Measurements from ENCODE around the gene CSTF2T.

CSTF2T gene

DNA sequence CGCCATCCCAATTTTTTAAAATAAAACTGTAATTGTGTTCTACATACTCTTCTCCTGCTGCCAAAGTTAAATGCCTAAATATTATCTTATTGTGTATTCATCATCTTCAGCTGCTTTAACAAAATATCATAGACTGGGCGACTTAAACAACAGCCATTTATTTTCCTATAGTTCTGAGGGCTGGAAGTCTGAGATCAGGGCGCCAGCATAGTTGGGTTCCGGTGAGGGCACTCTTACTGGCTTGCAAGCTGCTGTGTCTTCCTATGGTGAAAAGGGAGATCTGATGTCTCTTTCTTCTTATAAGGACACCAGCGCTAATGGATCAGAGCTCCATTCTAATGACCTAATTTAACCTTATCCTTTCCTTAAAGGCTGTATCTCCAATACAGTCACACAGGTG lies 30.4 kb downstream of the CSTF2T start:
- no peaks in the 10 kb centered on the region for H3K4me1 ChIP-seq (ENCODE audit: control insufficient read depth, insufficient read depth, low read length)
- no peak overlapping the region for H3K4me3 ChIP-seq (ENCODE audit: low read depth, low read length)
- H3K9me3 ChIP-seq (ENCODE audit: control insufficient read depth, insufficient read depth, low read depth, low read length) = peaks cover 7% of the 10 kb centered on the region; the same call in 1 of the 2 replicates
- no peak overlapping the region for H3K27ac ChIP-seq (ENCODE audit: low read depth, low read length)
- no peak overlapping the region for H3K9ac ChIP-seq (ENCODE audit: low read length)
- no peaks in the 10 kb centered on the region for H3K27me3 ChIP-seq (ENCODE audit: control insufficient read depth, insufficient read depth, low read length)
- no peaks in the 10 kb centered on the region for H3K36me3 ChIP-seq (ENCODE audit: control insufficient read depth, insufficient read depth, low read length)

DNA sequence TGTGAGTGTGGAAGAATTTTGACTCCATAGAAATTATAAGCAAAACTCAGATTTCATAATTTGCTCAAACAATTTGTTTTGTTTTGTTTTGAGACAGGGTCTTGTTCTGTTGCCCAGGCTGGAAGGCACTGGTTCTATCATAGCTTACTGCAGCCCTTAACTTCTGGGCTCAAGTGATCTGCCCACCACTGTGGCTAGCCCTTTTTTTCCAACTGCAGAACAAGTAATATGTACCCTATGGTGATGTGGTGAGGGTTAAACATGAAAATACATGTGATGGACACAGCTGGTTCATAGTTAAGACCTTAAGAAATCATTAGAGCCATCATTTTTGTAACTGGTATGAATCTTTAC lies 31.1 kb downstream of the CSTF2T start:
- H3K9ac ChIP-seq (ENCODE audit: low read length) = no peak overlapping the region
- no peak overlapping the region for H3K27ac ChIP-seq (ENCODE audit: low read depth, low read length)
- H3K4me3 ChIP-seq (ENCODE audit: low read depth, low read length) = no peak overlapping the region
- H3K9me3 ChIP-seq (ENCODE audit: control insufficient read depth, insufficient read depth, low read depth, low read length) = peaks cover 7% of the 10 kb centered on the region; the same call in 1 of the 2 replicates
- H3K36me3 ChIP-seq (ENCODE audit: control insufficient read depth, insufficient read depth, low read length) = no peaks in the 10 kb centered on the region
- no peaks in the 10 kb centered on the region for H3K27me3 ChIP-seq (ENCODE audit: control insufficient read depth, insufficient read depth, low read length)
- no peaks in the 10 kb centered on the region for H3K4me1 ChIP-seq (ENCODE audit: control insufficient read depth, insufficient read depth, low read length)

DNA sequence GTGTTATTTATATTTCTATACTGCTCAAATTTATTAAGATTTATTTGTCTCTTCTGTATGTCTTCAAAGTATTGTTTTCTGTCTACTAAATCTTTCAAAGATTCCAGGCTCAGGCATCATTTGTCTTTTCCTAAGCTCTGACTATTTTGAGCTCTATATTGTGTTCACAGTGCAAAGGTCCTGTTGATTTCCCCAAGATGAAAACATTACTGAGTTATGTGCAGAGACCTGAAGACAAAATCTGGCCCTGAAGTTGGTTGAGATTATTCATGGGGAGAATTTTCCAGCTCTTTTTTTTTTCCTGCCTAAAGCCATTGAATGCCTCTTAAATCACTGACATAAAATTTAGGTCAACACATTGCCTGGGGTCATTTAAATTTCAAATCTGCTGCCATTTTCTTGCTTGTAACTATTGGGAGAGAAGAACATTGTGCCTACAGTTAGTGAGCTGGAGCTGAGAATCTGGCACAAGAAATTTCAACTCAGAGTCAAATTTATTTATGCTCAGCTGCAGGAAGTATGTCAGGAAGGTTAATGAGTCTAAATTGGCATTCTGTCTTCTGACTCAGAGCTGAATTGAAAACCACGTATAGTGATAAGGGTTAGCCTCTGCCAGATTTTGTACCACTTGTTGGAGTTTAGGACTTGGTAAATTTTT lies 31.6 kb downstream of the CSTF2T start:
- Histone ChIP-seq H3K4me3 (ENCODE audit: low read depth, low read length) (no peak overlapping the region), H3K36me3 (ENCODE audit: control insufficient read depth, insufficient read depth, low read length) (no peaks in the 10 kb centered on the region), H3K9me3 (ENCODE audit: control insufficient read depth, insufficient read depth, low read depth, low read length) (peaks cover 7% of the 10 kb centered on the region; the same call in 1 of the 2 replicates), H3K27me3 (ENCODE audit: control insufficient read depth, insufficient read depth, low read length) (no peaks in the 10 kb centered on the region), H3K9ac (ENCODE audit: low read length) (no peak overlapping the region), H3K27ac (ENCODE audit: low read depth, low read length) (no peak overlapping the region), H3K4me1 (ENCODE audit: control insufficient read depth, insufficient read depth, low read length) (no peaks in the 10 kb centered on the region)

DNA sequence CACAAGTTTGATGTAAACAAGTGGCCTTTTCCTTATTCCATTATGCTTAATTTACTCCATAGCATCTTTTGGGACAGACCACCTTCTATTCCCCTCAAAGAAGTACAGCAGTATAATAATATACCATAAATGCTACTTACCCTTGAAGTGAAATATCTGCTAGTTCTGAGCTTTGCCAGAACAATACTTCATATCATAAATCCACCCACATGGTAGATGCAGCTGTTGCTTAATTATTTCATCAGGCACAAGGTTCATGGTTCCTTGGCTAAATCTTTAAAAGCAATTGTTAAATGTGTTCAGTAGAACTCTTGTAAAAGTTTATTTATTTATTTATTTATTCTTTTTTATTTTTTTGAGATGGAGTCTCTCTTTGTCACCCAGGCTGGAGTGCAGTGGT lies 32.9 kb downstream of the CSTF2T start:
- Histone ChIP-seq H3K27ac (ENCODE audit: low read depth, low read length) (no peak overlapping the region), H3K9ac (ENCODE audit: low read length) (no peak overlapping the region), H3K36me3 (ENCODE audit: control insufficient read depth, insufficient read depth, low read length) (no peaks in the 10 kb centered on the region), H3K27me3 (ENCODE audit: control insufficient read depth, insufficient read depth, low read length) (no peaks in the 10 kb centered on the region), H3K9me3 (ENCODE audit: control insufficient read depth, insufficient read depth, low read depth, low read length) (no peaks in the 10 kb centered on the region), H3K4me1 (ENCODE audit: control insufficient read depth, insufficient read depth, low read length) (no peaks in the 10 kb centered on the region), H3K4me3 (ENCODE audit: low read depth, low read length) (no peak overlapping the region)

DNA sequence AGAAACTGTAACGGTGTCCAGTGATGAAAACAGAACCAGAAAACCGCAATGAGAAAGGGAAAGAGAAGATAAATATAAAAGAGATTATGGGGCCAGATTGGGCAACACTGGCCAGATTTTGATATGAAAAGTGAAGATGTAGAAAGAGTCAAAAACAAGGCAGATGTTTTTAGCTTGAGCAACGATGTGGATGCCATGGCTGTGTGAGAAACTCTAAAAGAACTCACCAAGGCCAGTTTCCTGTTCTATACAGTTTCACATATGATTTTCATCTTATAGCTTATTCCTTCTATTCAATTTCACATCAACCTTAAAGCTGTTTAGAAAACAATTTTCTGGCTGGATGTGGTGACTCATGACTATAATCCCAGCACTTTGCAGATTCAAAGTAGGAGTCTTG lies 36.3 kb downstream of the CSTF2T start:
- Histone ChIP-seq H3K9ac (ENCODE audit: low read length) (no peak overlapping the region), H3K4me3 (ENCODE audit: low read depth, low read length) (no peak overlapping the region), H3K27ac (ENCODE audit: low read depth, low read length) (no peak overlapping the region), H3K9me3 (ENCODE audit: control insufficient read depth, insufficient read depth, low read depth, low read length) (no peaks in the 10 kb centered on the region), H3K4me1 (ENCODE audit: control insufficient read depth, insufficient read depth, low read length) (no peaks in the 10 kb centered on the region), H3K36me3 (ENCODE audit: control insufficient read depth, insufficient read depth, low read length) (no peaks in the 10 kb centered on the region), H3K27me3 (ENCODE audit: control insufficient read depth, insufficient read depth, low read length) (no peaks in the 10 kb centered on the region)

DNA sequence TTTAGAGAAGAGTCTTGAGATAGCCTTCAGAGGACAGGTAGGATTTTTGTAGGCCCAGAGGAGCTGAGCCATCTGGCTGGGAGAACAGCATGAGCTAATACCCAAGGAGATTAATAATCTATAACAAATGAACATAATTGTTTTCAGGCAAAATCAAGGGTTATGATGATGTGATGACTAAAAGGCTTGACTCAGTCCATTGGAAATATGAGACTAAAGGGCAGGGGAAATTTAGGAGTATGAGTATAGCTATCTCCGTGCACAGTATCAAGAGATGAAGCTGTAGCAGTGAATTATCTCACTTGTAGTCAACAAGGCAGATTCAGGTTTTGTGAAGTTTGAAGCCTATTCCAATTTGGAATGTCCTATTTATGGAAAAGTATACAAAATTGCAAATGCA lies 40.1 kb downstream of the CSTF2T start:
- no peaks in the 10 kb centered on the region for H3K36me3 ChIP-seq (ENCODE audit: control insufficient read depth, insufficient read depth, low read length)
- no peak overlapping the region for H3K9ac ChIP-seq (ENCODE audit: low read length)
- no peak overlapping the region for H3K27ac ChIP-seq (ENCODE audit: low read depth, low read length)
- H3K4me3 ChIP-seq (ENCODE audit: low read depth, low read length) = no peak overlapping the region
- H3K9me3 ChIP-seq (ENCODE audit: control insufficient read depth, insufficient read depth, low read depth, low read length) = no peaks in the 10 kb centered on the region
- no peaks in the 10 kb centered on the region for H3K4me1 ChIP-seq (ENCODE audit: control insufficient read depth, insufficient read depth, low read length)
- no peaks in the 10 kb centered on the region for H3K27me3 ChIP-seq (ENCODE audit: control insufficient read depth, insufficient read depth, low read length)

DNA sequence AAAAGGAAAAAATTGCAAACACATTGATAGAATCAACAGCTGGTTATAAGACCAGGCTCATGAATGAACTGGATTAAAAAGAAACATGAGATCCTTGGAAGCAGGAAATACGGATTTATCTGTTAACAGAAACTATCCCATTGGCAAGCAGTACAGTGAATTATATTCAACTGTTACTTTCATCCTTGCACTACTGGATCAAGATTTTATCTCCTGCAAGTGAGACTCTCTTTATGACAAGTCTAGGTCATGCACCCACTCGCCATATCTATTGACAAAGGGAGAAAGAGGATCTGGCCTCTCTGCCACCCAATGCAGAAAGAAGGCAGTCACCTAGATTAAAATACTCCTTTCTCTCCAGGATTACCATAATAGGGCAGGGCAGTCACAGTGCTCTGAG lies 41.4 kb downstream of the CSTF2T start:
- H3K4me3 ChIP-seq (ENCODE audit: low read depth, low read length) = no peak overlapping the region
- no peak overlapping the region for H3K9ac ChIP-seq (ENCODE audit: low read length)
- no peaks in the 10 kb centered on the region for H3K9me3 ChIP-seq (ENCODE audit: control insufficient read depth, insufficient read depth, low read depth, low read length)
- no peaks in the 10 kb centered on the region for H3K36me3 ChIP-seq (ENCODE audit: control insufficient read depth, insufficient read depth, low read length)
- no peaks in the 10 kb centered on the region for H3K27me3 ChIP-seq (ENCODE audit: control insufficient read depth, insufficient read depth, low read length)
- no peak overlapping the region for H3K27ac ChIP-seq (ENCODE audit: low read depth, low read length)
- H3K4me1 ChIP-seq (ENCODE audit: control insufficient read depth, insufficient read depth, low read length) = no peaks in the 10 kb centered on the region

DNA sequence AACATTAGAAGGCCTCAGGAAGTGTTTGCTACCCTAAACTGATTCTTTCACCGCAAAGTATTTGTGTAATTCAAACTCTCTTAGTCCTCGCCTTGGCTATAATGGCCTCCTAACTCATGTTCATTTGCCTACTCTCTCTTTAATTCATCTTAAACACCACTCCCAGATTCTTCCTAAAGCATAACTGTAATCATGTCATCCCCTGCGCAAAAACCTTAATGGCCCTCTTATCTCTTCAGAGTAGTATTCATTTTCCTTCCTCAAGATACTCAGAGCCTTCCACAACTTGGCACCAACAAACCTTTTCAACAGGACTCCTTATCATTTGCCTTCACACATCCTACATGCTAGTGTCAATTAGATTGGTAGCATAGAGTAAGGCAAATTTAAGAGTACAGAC lies 42.9 kb downstream of the CSTF2T start:
- no peak overlapping the region for H3K9ac ChIP-seq (ENCODE audit: low read length)
- H3K9me3 ChIP-seq (ENCODE audit: control insufficient read depth, insufficient read depth, low read depth, low read length) = no peaks in the 10 kb centered on the region
- H3K27me3 ChIP-seq (ENCODE audit: control insufficient read depth, insufficient read depth, low read length) = no peaks in the 10 kb centered on the region
- no peaks in the 10 kb centered on the region for H3K4me1 ChIP-seq (ENCODE audit: control insufficient read depth, insufficient read depth, low read length)
- H3K27ac ChIP-seq (ENCODE audit: low read depth, low read length) = no peak overlapping the region
- H3K36me3 ChIP-seq (ENCODE audit: control insufficient read depth, insufficient read depth, low read length) = no peaks in the 10 kb centered on the region
- H3K4me3 ChIP-seq (ENCODE audit: low read depth, low read length) = no peak overlapping the region

DNA sequence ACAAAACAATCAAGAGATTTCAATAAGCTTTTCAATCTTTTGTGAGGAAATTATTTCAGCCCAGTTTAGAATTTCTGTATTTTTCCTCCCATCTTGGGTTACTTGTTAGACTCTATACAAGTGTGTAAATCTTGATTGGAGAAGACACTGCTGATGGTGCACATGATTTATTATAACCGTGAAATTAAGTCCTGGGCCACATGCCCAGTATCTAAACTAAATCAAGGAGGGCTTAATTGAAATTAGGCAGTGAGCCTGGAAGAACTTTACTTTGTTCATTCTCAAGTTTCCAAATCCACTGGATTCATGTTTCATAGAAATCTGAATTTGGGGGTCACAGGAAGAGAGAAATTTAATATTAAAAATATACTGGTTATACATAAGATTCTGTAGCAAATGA lies 44.5 kb downstream of the CSTF2T start:
- Histone ChIP-seq H3K27me3 (ENCODE audit: control insufficient read depth, insufficient read depth, low read length) (no peaks in the 10 kb centered on the region), H3K4me1 (ENCODE audit: control insufficient read depth, insufficient read depth, low read length) (no peaks in the 10 kb centered on the region), H3K4me3 (ENCODE audit: low read depth, low read length) (no peak overlapping the region), H3K9ac (ENCODE audit: low read length) (no peak overlapping the region), H3K9me3 (ENCODE audit: control insufficient read depth, insufficient read depth, low read depth, low read length) (no peaks in the 10 kb centered on the region), H3K36me3 (ENCODE audit: control insufficient read depth, insufficient read depth, low read length) (no peaks in the 10 kb centered on the region), H3K27ac (ENCODE audit: low read depth, low read length) (no peak overlapping the region)

DNA sequence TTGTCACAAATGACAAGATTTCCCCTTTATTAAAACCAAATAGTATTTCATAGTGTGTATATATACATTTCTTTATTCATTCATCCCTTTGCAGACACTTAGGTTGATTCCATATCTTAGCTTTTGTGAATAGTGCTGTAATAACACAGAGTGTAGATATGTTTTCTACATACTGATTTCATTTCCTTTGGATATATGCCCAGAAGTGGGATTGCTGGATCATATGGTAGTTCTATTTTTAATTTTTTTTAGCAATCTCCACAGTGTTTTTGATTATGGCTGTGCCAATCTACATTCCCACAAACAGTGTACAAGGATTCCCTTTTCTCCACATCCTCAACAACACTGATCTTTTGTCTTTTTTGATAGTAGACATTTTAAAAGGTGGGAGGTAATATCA lies 46.4 kb downstream of the CSTF2T start:
- H3K36me3 ChIP-seq (ENCODE audit: control insufficient read depth, insufficient read depth, low read length) = no peaks in the 10 kb centered on the region
- H3K27me3 ChIP-seq (ENCODE audit: control insufficient read depth, insufficient read depth, low read length) = no peaks in the 10 kb centered on the region
- no peaks in the 10 kb centered on the region for H3K4me1 ChIP-seq (ENCODE audit: control insufficient read depth, insufficient read depth, low read length)

DNA sequence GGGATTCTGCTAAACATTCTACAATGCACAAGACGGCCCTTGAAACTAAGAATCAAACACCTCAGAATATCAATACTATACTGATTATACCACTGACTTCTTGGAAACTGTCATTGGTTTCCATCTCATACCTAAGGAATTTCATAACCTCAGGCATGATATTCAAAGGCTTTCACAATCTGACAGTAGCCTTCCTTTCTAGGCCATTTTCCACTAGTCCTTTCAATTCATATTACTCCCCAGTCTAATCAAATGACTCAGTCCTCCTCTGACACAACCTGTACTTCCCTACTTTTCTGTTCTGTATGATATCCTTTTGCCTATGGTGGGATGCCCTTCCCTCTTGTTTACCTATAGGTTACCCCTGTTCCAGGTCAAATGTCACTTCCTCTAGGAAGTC lies 48.3 kb downstream of the CSTF2T start:
- Histone ChIP-seq H3K27ac (ENCODE audit: low read depth, low read length) (no peak overlapping the region), H3K4me1 (ENCODE audit: control insufficient read depth, insufficient read depth, low read length) (no peaks in the 10 kb centered on the region), H3K9me3 (ENCODE audit: control insufficient read depth, insufficient read depth, low read depth, low read length) (no peaks in the 10 kb centered on the region), H3K27me3 (ENCODE audit: control insufficient read depth, insufficient read depth, low read length) (no peaks in the 10 kb centered on the region), H3K4me3 (ENCODE audit: low read depth, low read length) (no peak overlapping the region), H3K36me3 (ENCODE audit: control insufficient read depth, insufficient read depth, low read length) (no peaks in the 10 kb centered on the region), H3K9ac (ENCODE audit: low read length) (no peak overlapping the region)

More for the DNA sequence above, 46.4 kb downstream of the CSTF2T start:
- no peak overlapping the region for H3K9ac ChIP-seq (ENCODE audit: low read length)
- no peak overlapping the region for H3K27ac ChIP-seq (ENCODE audit: low read depth, low read length)
- no peak overlapping the region for H3K4me3 ChIP-seq (ENCODE audit: low read depth, low read length)
- H3K9me3 ChIP-seq (ENCODE audit: control insufficient read depth, insufficient read depth, low read depth, low read length) = no peaks in the 10 kb centered on the region

DNA sequence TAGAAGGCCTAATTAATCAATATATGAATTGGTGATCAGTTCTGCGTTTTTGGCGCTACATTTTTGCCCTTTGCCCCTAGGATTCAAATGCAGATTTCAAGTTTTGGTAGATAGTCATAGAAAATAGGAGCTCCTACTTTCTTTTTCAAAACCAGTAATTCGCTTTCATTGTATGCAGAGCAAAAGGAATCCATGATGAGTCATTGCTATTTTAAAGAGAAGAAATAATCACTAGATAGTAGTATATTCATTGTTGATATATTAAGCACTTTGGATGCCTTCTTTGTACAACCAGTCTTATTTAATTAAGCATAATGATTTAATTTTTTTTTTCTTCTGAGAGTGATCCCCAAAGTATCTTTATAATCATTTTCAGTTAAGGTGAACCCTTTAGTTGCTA lies 50.3 kb downstream of the CSTF2T start:
- no peaks in the 10 kb centered on the region for H3K9me3 ChIP-seq (ENCODE audit: control insufficient read depth, insufficient read depth, low read depth, low read length)
- H3K36me3 ChIP-seq (ENCODE audit: control insufficient read depth, insufficient read depth, low read length) = no peaks in the 10 kb centered on the region
- no peak overlapping the region for H3K4me3 ChIP-seq (ENCODE audit: low read depth, low read length)
- no peak overlapping the region for H3K27ac ChIP-seq (ENCODE audit: low read depth, low read length)
- no peaks in the 10 kb centered on the region for H3K4me1 ChIP-seq (ENCODE audit: control insufficient read depth, insufficient read depth, low read length)
- H3K27me3 ChIP-seq (ENCODE audit: control insufficient read depth, insufficient read depth, low read length) = no peaks in the 10 kb centered on the region
- H3K9ac ChIP-seq (ENCODE audit: low read length) = no peak overlapping the region
